ENCODE measurements around the gene KRTAP4-7.

DNA sequence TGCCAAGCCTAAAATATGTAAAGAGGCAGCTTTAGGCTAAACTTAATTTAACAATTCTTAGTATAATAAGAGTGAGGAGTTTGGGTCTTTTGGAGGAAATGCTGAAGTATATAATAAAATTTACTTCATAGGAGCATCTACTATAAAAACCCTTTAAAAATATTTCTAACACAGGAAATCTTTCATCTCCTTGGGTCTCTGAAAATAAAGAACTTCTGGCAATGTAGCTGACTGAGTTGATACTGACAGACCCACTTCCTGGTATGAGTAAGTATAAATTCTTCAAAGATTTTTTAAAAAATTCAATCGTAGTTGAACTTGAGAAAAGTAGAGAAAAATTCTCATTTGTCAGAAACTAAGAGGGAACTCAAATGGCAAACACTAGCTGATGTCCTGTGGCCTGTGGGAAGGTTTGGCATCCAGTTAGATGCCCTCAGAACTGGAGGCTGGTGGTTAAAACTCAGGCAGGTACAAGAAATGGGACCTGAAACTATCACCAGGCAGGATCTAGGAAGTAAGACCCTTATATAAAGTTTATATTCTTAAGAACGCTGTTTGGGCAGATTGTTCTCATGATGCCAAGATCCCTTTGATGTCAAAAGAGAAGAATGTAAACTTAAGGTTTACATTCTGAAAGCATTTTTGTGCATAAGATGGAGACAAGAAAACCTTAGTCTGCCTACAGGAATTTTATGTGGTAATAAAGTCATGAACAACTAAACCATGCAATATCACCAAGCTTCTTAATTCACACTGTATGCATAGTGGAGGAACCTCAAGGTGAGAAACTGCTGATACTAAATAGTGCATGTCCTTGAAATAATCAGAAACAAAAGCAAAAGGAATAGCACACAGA lies 50.2 kb downstream of the KRTAP4-7 start:
- no peak for TF ChIP-seq CTCF (IDR thresholded peaks at IDR 0.05)
- no peak for TF ChIP-seq EZH2 (IDR thresholded peaks at IDR 0.05)
- TF ChIP-seq EZH2phosphoT487 (IDR thresholded peaks at IDR 0.05) = no peak
